Measurements from ENCODE around the gene MIF4GD.

Gene MIF4GD

GRCh38 chr17:75271233-75271954, 363 bp upstream of the MIF4GD start:
- TF ChIP-seq GATA3 (IDR thresholded peaks at IDR 0.05; ENCODE audit: low read depth, low read length): no peak
- TF ChIP-seq GATA2 (IDR thresholded peaks at IDR 0.05; ENCODE audit: low read depth, low read length): no peak

GRCh38 chr17:75270218-75270965, 639 bp downstream of the MIF4GD start:
- no peak for TF ChIP-seq GATA3 (IDR thresholded peaks at IDR 0.05; ENCODE audit: low read depth, low read length)
- no peak for TF ChIP-seq GATA2 (IDR thresholded peaks at IDR 0.05; ENCODE audit: low read depth, low read length)

GRCh38 chr17:75269844-75270217, 1.2 kb downstream of the MIF4GD start:
- TF ChIP-seq GATA2 (IDR thresholded peaks at IDR 0.05; ENCODE audit: low read depth, low read length) (no peak), GATA3 (IDR thresholded peaks at IDR 0.05; ENCODE audit: low read depth, low read length) (no peak)

- TF ChIP-seq GATA2 (IDR thresholded peaks at IDR 0.05; ENCODE audit: low read depth, low read length) (no peak), GATA3 (IDR thresholded peaks at IDR 0.05; ENCODE audit: low read depth, low read length) (no peak)
Observed at GRCh38 chr17:75267411-75268232, 3.4 kb downstream of the MIF4GD start.

GRCh38 chr17:75267153-75267410, 3.9 kb downstream of the MIF4GD start:
- TF ChIP-seq GATA2 (IDR thresholded peaks at IDR 0.05; ENCODE audit: low read depth, low read length) (no peak), GATA3 (IDR thresholded peaks at IDR 0.05; ENCODE audit: low read depth, low read length) (no peak)

- TF ChIP-seq GATA3 (IDR thresholded peaks at IDR 0.05; ENCODE audit: low read depth, low read length) (no peak), GATA2 (IDR thresholded peaks at IDR 0.05; ENCODE audit: low read depth, low read length) (no peak)
Observed at GRCh38 chr17:75266316-75267152, 4.5 kb downstream of the MIF4GD start.

- TF ChIP-seq GATA3 (IDR thresholded peaks at IDR 0.05; ENCODE audit: low read depth, low read length): no peak
- no peak for TF ChIP-seq GATA2 (IDR thresholded peaks at IDR 0.05; ENCODE audit: low read depth, low read length)
Observed at GRCh38 chr17:75265614-75266315, 5.3 kb downstream of the MIF4GD start.

GRCh38 chr17:75263055-75263454, 8.0 kb downstream of the MIF4GD start:
- no peak for TF ChIP-seq GATA2 (IDR thresholded peaks at IDR 0.05; ENCODE audit: low read depth, low read length)
- no peak for TF ChIP-seq GATA3 (IDR thresholded peaks at IDR 0.05; ENCODE audit: low read depth, low read length)

- TF ChIP-seq GATA3 (IDR thresholded peaks at IDR 0.05; ENCODE audit: low read depth, low read length) (no peak), GATA2 (IDR thresholded peaks at IDR 0.05; ENCODE audit: low read depth, low read length) (no peak)
Observed at GRCh38 chr17:75262112-75262606, 8.9 kb downstream of the MIF4GD start.

GRCh38 chr17:75261336-75262111, 9.5 kb downstream of the MIF4GD start, which contains the start of the genes GGA3 and MRPS7:
GGA3 (minus strand) TSS chr17:75261606; CDS start chr17:75261587, 19 bp downstream.
MRPS7 (plus strand) TSS chr17:75261879; CDS start chr17:75261901, 22 bp downstream.
- TF ChIP-seq GATA3 (IDR thresholded peaks at IDR 0.05; ENCODE audit: low read depth, low read length): no peak
- TF ChIP-seq GATA2 (IDR thresholded peaks at IDR 0.05; ENCODE audit: low read depth, low read length): no peak

GRCh38 chr17:75260641-75261335, 10.2 kb downstream of the MIF4GD start:
- no peak for TF ChIP-seq GATA3 (IDR thresholded peaks at IDR 0.05; ENCODE audit: low read depth, low read length)
- no peak for TF ChIP-seq GATA2 (IDR thresholded peaks at IDR 0.05; ENCODE audit: low read depth, low read length)

Data from SH-SY5Y (cell line).